Keratinocyte (primary cell): Measurements from ENCODE around the gene GRAMD1B. TPM values are rescaled to one million over a fixed set of nuclear protein-coding genes. Genes with fewer than 3 reads are reported as not detected.

Experiments
- DNase-seq: peaks from one replicate; pipeline ENCODE4 v3.0.0-alpha.2; 2011; ENCODE audit warnings: low read depth, missing footprints, low spot score
- FAIRE-seq: peaks from 2 replicates; lab custom pipeline; 2011; peaks lifted over from hg19 to GRCh38; lab: Jason Lieb, UNC
- H2AFZ ChIP-seq: 2 replicates; pipeline ENCODE4 v1.6.0; 2012; ENCODE audit warnings: low read length, control low read depth, inconsistent platforms; ENCODE audit not compliant: control insufficient read depth
- H3K27ac ChIP-seq: 2 replicates; pipeline ENCODE4 v1.5.1; 2011; ENCODE audit warnings: low read length; ENCODE audit not compliant: control insufficient read depth, insufficient read depth
- H3K27me3 ChIP-seq: 3 replicates; pipeline ENCODE4 v1.6.0; 2011; ENCODE audit warnings: low read length; ENCODE audit not compliant: control insufficient read depth, insufficient read depth; ENCODE audit errors: extremely low read depth
- H3K36me3 ChIP-seq, 2 experiments: 2 replicates in 1 of 2; 3 replicates in 1 of 2; pipeline ENCODE4 v1.5.1; 2011; ENCODE audit warnings: low read length in 2 of 2, mild to moderate bottlenecking in 1 of 2; ENCODE audit not compliant: control insufficient read depth in 2 of 2, insufficient read depth in 2 of 2; ENCODE audit errors: extremely low read depth in 1 of 2
- H3K4me1 ChIP-seq: 3 replicates; pipeline ENCODE4 v1.5.1; 2011; ENCODE audit warnings: low read length; ENCODE audit not compliant: control insufficient read depth, insufficient read depth; ENCODE audit errors: extremely low read depth
- H3K4me2 ChIP-seq: 3 replicates; pipeline ENCODE4 v1.6.0; 2011; ENCODE audit warnings: low read depth, low read length; ENCODE audit not compliant: control insufficient read depth, insufficient read depth; ENCODE audit errors: extremely low read depth
- H3K4me3 ChIP-seq, 3 experiments: fragments of 200-600 bp in 1 of 3; sonication (generic) in 1 of 3; 2 replicates in 2 of 3; 3 replicates in 1 of 3; pipeline ENCODE4 v1.5.1; 2011 to 2016; ENCODE audit warnings: low read length in 3 of 3, mild to moderate bottlenecking in 3 of 3, control low read depth in 2 of 3, inconsistent platforms in 1 of 3, low read depth in 1 of 3, mixed read lengths in 1 of 3, mixed run types in 1 of 3, moderate library complexity in 1 of 3; ENCODE audit not compliant: control insufficient read depth in 2 of 3, insufficient read depth in 2 of 3; ENCODE audit errors: extremely low read depth in 1 of 3
- H3K79me2 ChIP-seq: 2 replicates; pipeline ENCODE4 v1.6.0; 2012; ENCODE audit warnings: low read length; ENCODE audit not compliant: control insufficient read depth, insufficient read depth
- H3K9ac ChIP-seq: 3 replicates; pipeline ENCODE4 v1.6.0; 2011; ENCODE audit warnings: low read length; ENCODE audit not compliant: control insufficient read depth, insufficient read depth; ENCODE audit errors: extremely low read depth
- H3K9me1 ChIP-seq: 3 replicates; pipeline ENCODE4 v1.6.0; 2011; ENCODE audit warnings: low read length; ENCODE audit not compliant: control insufficient read depth, insufficient read depth; ENCODE audit errors: extremely low read depth
- H3K9me3 ChIP-seq: 2 replicates; pipeline ENCODE4 v1.5.1; 2012; ENCODE audit warnings: low read depth, low read length; ENCODE audit not compliant: control insufficient read depth
- H4K20me1 ChIP-seq: 3 replicates; pipeline ENCODE4 v1.6.0; 2011; ENCODE audit warnings: low read length; ENCODE audit not compliant: control insufficient read depth, insufficient read depth; ENCODE audit errors: extremely low read depth
- CTCF ChIP-seq, 3 experiments: IDR thresholded peaks in 1 of 3; conservative IDR thresholded peaks in 1 of 3; optimal IDR thresholded peaks in 1 of 3; 2 replicates in 2 of 3; 3 replicates in 1 of 3; pipeline versions ENCODE3 to v1.5.1; 2011; ENCODE audit warnings: low read length in 3 of 3, mild to moderate bottlenecking in 3 of 3, moderate library complexity in 2 of 3, control low read depth in 1 of 3, inconsistent platforms in 1 of 3; ENCODE audit not compliant: insufficient read depth in 2 of 3; ENCODE audit errors: extremely low read depth in 1 of 3
- EZH2 ChIP-seq: IDR thresholded peaks from one replicate; pipeline ENCODE4 v1.6.1; 2012; ENCODE audit warnings: inconsistent platforms, mild to moderate bottlenecking, low read length, moderate library complexity
- dilution Hi-C: fragments of 300-500 bp; cut with MboI; formaldehyde crosslinking; loops from one replicate; pipeline ENCODE4 v1.7.0; 2020; ENCODE audit warnings: low sequenced_read_pairs; ENCODE audit not compliant: extremely low pct_ligation_motif_present
- polyA plus RNA-seq, 5 experiments: library from polyadenylated mRNA; depleted of rRNA in 3 of 5; stranded (reverse) in 3 of 5; stranded (forward) in 1 of 5; unstranded in 1 of 5; fragments of >200 nt; gene quantifications; 1 replicate in 1 of 5; 2 replicates in 3 of 5; 3 replicates in 1 of 5; pipeline versions ENCODE4 v1.2.1 to v1.2.3, GENCODE V29; 2011 to 2012; ENCODE audit warnings: missing spikeins in 2 of 5, low read depth in 1 of 5, low replicate concordance in 1 of 5

The GRAMD1B gene
- polyA plus RNA-seq, 1 donor (not counting 4 experiments of a cell fraction or from before 2014, with no cell fraction given), result 0.04 TPM

GRCh38 chr11:123439616-123440015, 9.5 kb downstream of the GRAMD1B start:
- Histone ChIP-seq H3K4me1 (no peaks in the 10 kb centered on the region), H3K9me3 (no peaks in the 10 kb centered on the region), H3K36me3 (no peaks in the 10 kb centered on the region), H3K79me2 (no peaks in the 10 kb centered on the region), H3K4me3 (no peak overlapping the region), H3K27ac (no peak overlapping the region), H3K4me2 (no peak overlapping the region), H3K9ac (no peak overlapping the region), H3K9me1 (no peaks in the 10 kb centered on the region), H3K27me3 (peaks cover 15% of the 10 kb centered on the region), H2AFZ (no peak overlapping the region), H4K20me1 (no peaks in the 10 kb centered on the region)
- dilution Hi-C loops, result no loop called here
- TF ChIP-seq CTCF (optimal IDR thresholded peaks at IDR 0.05 in 1 of 3, IDR thresholded peaks at IDR 0.05 in 1 of 3, conservative IDR thresholded peaks at IDR 0.05 in 1 of 3; ENCODE audit: extremely low read depth in 1 of 3, insufficient read depth in 2 of 3, low read length in 3 of 3), result no peak
- TF ChIP-seq EZH2, result no peak
- DNase-seq (no peak), FAIRE-seq (no peak)

GRCh38 chr11:123441161-123441560, 11.1 kb downstream of the GRAMD1B start:
- H3K27ac ChIP-seq, result no peak overlapping the region
- H3K9me1 ChIP-seq, result no peaks in the 10 kb centered on the region
- no peaks in the 10 kb centered on the region for H3K36me3 ChIP-seq
- H3K9ac ChIP-seq, result no peak overlapping the region
- dilution Hi-C loops, result no loop called here
- FAIRE-seq (no peak), DNase-seq (no peak)
- peaks cover 15% of the 10 kb centered on the region for H3K27me3 ChIP-seq
- no peaks in the 10 kb centered on the region for H3K9me3 ChIP-seq
- H3K4me3 ChIP-seq, result no peak overlapping the region
- no peaks in the 10 kb centered on the region for H3K4me1 ChIP-seq
- TF ChIP-seq EZH2 (no peak), CTCF (optimal IDR thresholded peaks at IDR 0.05 in 1 of 3, IDR thresholded peaks at IDR 0.05 in 1 of 3, conservative IDR thresholded peaks at IDR 0.05 in 1 of 3; ENCODE audit: extremely low read depth in 1 of 3, insufficient read depth in 2 of 3, low read length in 3 of 3) (no peak)
- no peak overlapping the region for H3K4me2 ChIP-seq
- H2AFZ ChIP-seq, result no peak overlapping the region
- H4K20me1 ChIP-seq, result no peaks in the 10 kb centered on the region
- H3K79me2 ChIP-seq, result no peaks in the 10 kb centered on the region
